DMS 273 (cell line): Measurements from ENCODE around the gene WIPF3.
"Not testable (repeated sequence)": the region's sequence is repeated elsewhere in the genome, so short reads cannot be mapped to it uniquely, and the experiment has no call there.

ENCODE experiments used
- DNase-seq: peaks from one replicate; lab custom pipeline; 2025; ENCODE audit not compliant: unreplicated experiment; lab: John Stamatoyannopoulos, UW

Gene WIPF3

DNA sequence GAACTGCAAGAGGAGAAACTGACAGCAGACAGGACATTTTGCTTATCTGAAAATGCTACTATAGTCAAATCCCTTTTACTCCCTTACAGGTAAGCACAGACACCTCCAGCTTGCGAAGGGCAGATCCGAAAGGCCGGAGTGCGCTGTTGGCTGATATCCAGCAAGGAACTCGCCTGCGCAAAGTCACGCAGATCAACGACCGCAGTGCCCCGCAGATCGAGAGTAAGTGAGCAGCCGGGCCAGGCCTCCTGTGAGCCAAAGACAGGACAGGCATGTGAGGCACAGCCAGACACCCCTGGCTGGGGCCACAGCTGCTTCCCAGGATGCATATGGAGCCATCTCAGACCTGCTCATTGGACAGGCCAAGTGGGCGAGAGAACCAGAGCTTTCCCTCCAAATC, 69.4 kb downstream of the WIPF3 start:
- DNase-seq: no peak

DNA sequence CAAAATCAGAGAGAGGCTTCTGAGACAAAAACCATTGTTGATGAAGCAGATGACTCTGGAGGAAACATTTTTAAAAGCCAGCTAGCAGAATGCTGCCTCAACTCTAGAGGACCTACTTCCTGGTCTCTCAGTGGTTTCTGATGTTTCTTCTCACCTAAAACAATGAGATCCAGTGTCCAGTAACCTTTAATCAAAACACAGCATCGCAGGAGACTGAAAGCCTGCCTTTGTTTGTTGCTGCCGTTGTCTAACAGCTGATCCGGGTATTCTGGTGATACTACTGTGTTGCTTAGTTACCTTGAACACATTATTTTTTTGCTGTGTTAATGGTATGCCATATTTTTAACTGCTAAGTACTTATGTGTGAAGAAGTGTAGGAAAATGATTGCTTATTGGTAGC, 70.9 kb downstream of the WIPF3 start:
- DNase-seq: no peak

DNA sequence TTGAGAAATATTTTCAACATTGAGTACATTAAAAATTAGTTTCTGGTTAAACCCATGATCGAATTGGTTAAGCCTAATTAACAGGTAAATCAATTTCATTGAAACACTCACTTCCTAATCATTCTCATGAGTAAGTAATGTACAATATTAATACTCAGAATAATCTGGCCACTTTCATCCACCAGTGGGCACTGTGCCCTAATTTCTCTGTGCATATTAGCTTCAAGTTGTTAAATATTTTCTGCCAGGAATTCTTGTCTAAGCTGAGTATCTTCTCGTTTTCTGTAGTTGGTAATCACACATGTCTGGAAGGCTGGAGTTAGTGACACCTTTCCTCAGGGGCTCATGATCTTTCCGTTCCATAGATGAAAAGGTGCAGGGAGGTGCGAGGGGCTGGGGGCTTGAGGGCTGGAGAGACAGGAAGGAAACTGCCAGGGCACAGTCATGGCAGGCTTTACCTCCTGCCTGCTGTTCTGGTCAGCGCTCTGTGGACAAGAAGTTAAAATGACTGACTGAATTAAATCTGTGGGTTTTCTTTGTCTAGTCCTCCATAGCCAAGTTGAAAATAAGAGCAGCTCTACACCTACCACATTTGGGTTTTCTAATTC, 71.9 kb downstream of the WIPF3 start:
- DNase-seq: peak; percentile 91

DNA sequence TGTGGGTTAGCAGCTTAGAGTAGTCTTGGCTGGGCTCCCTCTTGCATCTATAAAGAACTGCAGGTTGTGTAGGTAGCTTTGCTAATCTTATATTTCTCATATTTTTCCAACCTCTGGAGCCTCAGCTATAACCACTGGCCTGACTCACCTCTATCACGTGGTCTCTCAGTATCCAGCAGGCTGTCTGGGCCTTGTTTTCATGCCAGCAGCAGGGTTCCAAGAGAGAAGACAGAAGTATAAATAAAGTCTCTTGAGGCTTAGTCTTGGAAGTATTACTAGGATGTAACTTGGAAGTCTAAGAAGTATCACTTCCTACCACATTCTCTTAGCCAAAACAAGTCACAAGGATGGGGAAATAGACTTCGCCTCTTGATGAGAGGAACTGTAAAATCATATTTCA, 73.3 kb downstream of the WIPF3 start:
- DNase-seq: no peak

DNA sequence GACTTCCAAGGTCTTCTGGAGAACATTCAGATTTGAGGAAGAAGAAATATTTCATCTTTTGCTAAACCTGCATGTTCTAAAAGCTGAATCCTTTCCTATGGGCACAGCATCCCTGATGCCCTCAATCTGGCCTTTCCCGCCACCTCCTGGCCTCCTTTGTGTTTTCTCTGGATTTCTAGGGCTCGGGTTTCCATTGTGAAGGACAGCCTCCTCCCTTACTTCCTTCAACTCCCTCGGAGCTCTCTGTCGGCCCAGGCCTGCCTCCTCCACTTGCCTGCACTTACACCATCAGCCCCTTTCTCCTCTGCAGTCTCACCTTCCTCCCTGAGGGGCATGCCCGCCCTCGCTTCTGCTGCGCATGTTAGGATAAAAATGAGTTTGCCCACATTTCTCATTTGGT, 75.4 kb downstream of the WIPF3 start:
- DNase-seq: peak; percentile 36

DNA sequence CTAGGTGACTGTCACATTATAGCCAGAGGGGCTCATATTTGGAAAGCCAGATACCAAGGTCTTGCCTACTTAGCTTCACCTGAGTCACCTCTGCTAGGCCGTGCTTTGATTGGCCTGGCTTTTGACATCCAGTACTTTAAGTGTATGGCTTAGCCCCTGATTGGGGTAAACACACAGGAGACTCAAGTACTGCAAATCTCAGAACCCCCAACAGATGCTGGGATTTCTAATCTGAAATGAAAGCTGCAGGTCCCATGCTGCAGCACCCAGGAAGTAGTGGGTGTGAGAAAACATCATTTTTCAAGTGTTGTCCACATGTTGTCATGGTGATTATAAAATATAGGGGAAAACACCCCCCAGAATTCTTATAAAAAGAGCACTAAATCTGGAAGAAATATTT, 76.2 kb downstream of the WIPF3 start:
- no peak for DNase-seq

DNA sequence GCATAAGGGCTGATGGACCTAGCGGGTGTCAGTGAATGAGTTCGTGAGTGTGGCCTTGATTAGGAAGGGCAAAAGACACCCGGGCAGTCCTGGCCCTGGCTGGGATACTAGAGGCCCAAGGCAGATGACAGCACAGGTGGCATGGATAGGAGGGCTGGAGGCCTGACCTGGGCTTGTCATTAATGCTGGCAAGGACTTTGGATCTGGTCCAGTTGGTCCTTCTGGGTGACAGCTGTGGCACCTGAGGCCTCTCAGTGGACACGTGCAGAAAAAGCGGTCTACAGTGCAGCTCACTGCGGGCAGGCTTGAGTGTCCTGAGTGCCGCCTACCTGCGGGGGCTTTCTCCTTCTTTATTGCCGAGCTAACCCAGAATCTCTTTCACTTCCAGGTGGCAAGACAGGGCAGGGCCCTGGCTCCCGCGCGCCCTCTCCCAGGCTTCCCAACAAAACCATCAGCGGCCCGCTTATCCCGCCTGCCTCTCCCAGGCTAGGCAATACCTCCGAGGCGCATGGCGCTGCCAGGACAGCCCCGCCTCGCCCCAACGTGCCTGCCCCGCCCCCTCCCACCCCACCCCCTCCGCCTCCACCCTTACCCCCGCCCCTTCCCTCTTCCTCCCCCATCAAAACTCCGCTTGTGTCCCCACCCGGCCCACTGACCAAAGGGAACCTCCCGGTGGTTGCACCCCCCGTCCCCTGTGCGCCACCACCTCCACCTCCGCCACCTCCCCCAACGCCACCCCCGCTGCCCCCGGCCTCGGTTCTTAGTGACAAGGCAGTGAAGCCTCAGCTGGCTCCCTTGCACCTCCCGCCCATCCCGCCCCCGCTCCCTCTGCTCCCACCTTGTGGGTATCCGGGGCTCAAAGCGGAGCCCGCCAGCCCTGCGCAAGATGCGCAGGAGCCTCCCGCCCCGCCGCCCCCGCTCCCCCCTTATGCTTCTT, 77.4 kb downstream of the WIPF3 start:
- DNase-seq: peak; percentile 60

DNA sequence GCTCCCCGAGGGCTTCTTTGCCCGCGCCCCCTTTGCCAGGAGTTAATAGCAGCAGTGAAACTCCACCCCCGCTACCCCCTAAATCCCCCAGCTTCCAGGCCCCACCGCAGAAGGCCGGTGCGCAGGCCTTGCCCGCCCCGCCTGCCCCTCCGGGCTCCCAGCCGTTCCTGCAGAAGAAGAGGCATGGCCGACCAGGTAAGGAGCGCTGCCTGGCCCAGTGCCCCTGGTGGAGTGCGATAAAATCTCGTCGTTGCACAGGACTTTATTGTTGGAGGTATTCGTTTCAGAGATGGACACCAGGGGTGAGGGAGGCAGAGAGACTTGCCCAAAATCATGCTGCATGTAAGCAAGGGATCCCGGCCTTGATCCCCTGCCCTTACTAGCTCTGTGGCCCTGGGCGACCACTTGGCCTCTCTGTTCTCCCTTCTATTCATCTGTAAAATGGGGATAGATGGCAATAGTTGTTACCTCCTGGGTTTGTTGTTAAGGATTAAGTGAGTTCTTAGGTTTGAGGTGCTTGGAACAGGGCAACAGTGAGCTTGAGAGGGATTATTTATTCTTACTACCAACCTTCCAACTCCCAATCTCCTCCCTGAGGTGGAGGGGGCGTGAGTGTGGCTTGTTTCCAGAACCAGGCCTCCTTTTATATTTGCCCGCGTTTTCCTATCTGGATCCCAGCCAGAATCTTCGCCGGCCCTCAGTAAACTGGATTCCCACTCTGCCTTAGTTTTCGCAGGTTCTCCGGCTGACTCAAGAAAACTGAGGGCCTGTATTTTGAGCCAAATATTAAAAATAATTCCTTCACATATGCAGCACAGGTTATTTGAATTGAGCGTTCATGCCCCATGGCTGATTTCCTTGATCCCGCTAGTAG, 78.3 kb downstream of the WIPF3 start:
- peak; percentile 65 for DNase-seq

DNA sequence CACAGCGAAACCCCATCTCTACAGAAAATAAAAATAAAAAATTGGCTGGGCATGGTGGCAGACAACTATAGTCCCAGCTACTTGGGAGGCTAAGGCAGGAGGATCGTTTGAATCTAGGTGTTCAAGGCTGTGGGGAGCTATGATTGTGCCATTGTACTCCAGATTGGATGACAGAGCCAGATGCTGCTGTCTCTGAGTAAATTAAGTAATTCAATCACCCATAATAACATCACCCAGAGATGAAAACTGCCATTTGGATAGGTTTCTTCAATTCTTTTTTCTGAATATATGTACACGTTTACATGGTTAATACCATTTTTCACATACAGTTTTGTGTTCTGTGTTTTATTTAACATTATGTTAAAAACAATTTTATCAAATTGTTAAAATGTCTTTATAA, 79.3 kb downstream of the WIPF3 start:
- DNase-seq: peak; percentile 51

DNA sequence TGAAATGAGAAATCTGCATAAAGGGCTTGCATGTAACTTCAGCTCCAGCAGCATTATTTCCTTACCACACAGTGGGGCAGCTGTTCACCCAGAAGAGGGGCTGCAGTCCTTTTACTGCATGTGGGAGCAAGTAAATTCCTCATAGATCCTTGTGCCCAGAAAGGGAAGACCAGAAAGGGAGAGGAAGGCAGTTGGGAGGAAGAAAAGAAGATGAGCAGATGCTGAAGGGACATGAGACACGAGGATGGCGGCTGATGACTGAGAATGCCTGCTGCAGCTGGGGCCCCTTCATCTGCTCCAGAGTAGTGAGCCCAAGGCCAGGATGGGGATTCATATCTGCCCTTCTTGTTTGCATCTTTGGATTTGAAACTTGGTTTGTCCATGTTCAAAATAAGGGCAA, 80.5 kb downstream of the WIPF3 start:
- no peak for DNase-seq

DNA sequence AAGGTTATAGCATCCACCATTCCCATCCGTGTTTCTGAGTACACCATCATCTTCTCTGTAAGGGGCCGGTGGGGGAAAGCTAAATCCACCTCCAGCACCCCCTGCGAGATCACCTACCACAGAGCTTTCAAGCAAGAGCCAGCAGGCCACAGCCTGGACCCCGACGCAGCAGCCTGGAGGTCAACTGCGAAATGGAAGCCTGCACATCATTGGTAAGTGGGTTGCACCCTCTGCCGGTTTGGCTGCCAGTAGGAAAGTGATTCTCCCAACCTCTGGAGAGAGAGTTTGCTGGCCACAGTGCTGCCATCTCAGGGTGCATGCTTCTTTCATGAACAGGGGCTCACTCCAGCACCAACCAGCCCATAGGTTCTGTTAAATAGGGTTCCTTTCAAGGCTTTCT, 81.7 kb downstream of the WIPF3 start:
- DNase-seq: no peak

DNA sequence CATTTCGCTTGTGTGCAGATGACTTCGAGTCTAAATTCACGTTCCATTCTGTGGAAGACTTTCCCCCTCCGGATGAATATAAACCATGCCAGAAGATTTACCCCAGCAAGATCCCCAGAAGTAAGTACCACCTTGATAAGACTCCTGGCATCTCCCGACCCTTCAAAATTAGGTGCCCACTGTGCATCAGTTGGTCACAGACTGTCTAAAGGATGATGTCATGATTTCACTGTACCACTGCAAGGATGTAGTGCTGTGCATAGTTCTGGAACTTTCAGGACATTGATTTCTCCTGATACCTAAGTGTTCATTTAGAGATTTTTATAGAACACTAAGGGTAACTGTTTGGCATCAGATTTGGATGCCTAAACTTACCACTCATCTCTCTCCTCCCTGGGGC, 83.0 kb downstream of the WIPF3 start:
- DNase-seq: no peak

DNA sequence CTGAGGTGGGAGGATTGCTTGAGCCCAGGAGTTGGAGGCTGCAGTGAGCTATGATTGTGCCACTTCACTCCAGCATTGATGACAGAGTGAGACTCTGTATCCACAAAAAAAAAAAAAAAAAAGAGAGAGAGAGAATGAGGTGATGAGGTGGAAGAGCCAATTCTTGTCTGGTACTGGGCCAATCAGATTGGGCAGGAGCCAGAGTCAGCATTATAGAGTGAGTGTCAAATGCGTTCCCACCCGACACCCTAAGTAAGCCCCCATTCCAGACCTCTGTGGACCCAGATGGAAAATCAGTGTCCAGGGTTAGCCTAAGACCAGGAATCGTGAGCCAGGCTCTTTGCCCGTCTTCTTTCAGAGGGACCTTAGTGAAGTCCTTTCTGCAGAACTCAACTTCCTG, 83.9 kb downstream of the WIPF3 start:
- DNase-seq: no peak

DNA sequence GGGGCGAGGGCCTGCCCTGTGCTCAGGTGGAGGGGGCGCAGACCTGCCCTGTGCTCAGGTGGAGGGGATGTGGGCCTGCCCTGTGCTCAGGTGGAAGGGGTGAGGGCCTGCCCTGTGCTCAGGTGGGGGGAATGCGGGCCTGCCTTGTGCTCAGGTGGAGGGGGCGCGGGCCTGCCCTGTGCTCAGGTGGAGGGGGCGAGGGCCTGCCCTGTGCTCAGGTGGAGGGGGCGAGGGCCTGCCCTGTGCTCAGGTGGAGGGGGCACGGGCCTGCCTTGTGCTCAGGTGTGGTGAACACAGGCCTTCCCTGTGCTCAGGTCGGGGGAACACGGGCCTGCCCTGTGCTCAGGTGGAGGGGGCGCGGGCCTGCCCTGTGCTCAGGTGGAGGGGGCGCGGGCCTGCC, 84.5 kb downstream of the WIPF3 start:
- not testable (repeated sequence) for DNase-seq

DNA sequence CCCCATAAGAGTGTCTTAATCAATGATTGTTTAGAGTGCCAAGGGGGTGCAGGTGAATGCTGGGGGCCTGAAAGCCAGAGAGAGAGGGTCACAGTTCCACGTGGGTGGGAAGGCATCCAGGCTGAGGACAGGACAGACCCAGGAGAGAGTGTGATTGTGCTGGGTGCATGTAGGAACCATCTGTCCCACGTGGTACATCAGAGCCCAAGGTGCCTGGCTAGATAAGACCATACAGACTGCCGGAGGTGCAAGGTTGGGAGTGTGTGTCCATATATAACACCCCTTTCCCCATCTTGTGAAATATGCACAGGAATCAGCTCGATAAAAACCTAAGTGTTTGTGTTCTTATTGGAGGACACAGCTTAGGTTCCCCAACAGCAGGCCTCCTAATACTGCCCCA, 85.5 kb downstream of the WIPF3 start:
- DNase-seq: no peak

DNA sequence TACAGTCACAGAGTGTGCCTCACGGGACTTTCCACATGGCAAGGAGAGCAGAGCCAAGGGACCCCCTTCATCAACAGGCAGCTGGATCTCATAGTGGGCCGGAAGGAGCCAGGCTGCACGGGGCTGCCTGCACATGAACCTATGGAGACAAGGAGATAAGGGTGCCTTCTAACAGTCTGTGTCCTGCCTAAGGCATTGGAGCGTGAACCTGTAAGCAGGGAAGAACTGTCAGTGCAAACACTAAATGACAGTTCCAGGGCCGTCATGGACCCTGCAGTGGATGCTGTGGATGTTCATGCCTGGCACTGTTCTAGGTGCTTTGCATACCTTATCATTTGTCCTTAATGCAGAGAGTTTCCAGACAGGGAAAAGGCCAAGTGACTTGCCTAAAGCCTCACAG, 85.9 kb downstream of the WIPF3 start:
- DNase-seq: no peak

DNA sequence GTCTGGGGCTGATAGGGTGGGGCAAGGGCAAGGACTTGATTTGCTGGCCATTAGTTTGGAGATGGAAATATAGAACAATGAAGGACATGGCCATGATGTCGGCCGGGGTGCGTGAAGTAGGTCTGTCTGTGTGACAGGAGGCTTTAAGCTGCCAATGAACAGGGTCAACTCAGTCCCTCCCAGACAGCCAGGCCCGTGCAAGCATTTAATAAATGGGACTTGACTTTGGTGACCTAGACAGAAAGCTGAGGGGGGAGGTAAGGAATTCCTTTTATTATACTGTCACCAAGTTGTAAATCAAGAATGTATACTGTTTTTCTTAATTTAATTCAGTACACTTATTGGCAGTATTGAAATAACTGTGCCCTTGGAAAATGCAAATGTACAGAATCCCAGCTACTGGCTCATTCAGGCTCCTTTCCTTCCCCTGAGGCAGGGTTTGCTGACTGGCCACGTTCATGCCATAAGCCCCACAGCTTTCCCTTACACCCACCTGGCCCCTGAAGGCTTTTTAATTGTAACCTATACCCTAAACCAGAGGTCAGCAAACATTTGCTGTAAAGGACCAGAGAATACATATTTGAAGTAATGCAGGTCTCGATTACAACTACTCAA, 87.2 kb downstream of the WIPF3 start:
- DNase-seq: no peak

DNA sequence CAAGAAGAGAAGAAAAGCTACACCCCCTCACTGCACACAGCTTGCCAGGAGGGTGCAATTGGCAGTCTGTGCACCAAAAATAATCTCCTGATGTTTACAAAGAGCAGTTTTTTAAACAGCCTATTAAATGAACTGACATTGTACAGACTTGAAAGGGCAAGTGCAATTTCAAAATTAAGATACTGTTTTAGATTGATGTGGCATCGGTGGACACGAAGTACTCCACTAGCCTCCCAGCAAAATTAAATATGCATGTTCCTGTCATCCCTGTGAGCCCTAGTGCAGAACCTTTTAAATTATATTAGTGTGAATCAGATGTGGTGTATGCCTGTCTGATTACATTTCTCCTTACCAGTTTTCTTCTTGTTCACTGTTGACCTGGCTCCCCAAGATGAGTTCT, 87.9 kb downstream of the WIPF3 start:
- DNase-seq: no peak

DNA sequence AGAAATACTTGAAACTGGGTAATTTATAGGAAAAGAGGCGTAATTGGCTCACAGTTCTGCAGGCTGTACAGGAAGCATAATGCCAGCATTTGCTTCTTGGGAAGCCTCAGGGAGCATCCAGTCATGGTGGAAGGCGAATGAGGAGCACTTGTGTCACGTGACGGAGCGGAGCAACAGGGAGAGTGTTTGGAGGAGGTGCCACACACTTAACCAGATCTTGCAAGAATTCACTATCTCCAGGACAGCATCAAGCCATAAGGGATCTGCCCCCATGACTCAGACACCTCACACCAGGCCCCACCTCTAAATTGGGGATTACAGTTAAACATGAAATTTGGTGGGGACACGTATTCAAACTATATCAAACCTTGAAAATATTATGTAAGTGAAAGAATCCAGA, 89.3 kb downstream of the WIPF3 start:
- no peak for DNase-seq

DNA sequence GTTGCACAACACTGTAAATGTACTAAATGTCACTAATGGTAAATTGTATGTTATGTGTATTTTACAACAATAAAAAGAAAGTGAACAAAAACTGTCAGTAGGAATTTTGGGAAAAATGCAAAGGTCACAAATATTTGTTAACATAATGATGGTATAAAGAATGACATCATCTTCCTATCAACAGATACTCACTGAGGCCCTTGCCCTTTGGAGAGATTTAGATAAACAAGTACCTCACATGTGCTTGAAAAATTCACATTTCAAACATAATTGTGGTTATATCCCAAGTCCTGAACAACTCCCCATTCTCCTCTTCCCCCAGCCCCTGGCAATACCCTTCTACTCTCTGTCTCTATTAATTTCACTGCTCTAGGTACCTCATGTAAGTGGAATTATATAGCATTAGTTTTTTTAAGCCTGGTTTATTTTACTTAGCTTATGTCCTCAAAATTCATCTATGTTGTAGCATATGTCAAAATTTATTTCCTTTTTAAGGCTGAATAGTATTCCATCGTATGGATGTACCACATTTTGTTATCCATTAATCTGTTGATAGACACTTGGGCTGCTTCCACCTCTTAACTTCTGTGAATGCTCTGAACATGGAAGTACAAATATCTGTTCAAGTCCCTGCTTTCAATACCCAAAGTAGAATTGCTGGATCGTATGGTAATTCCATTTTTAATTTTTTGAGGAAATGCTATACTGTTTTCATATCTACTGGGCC, 90.5 kb downstream of the WIPF3 start:
- no peak for DNase-seq

DNA sequence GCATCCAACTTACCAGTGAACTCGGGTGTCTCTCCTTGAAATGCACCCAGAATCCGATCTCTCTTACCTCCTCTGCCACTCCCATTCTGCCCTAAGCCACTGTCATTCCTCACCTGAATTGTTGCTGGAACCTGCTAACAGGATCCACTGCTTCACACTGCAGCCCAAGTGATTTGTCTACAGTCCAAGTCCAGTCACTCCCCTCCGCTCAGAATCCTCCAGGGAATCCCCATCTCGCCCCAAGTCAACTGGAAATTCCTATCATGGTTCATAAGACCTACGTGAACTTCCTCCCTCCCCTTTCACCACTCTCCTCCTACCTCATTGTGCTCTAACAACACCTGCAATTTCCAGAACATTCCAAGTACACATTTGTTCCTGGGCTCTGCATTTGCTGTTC, 92.0 kb downstream of the WIPF3 start:
- DNase-seq: no peak
